MCF 10A (cell line): Measurements from ENCODE around the gene SPINK4. TPM values are rescaled to one million over a fixed set of nuclear protein-coding genes. Genes with fewer than 3 reads are reported as not detected.

Experiments used
- BruUV-seq: library from RNA; stranded (reverse); fragments of 400-500 nt; replicated peaks from 2 replicates; lab custom pipeline; 2021; lab: Mats Ljungman, UMichigan
- CTCF ChIA-PET: fragments of 300-600 bp; sonication (Branson Sonifier 250); formaldehyde crosslinking; extraction: SDS; loops from one replicate; lab custom pipeline; 2021; ENCODE audit warnings: antibody characterized with exemption, inconsistent platforms; lab: Yijun Ruan, JAX
- POLR2A ChIA-PET: fragments of 300-600, 350-650 bp; sonication (Branson Sonifier 250); formaldehyde crosslinking; extraction: SDS; loops from one replicate; lab custom pipeline; 2020; ENCODE audit warnings: antibody characterized with exemption, inconsistent platforms; lab: Yijun Ruan, JAX
- DNase-seq: peaks from one replicate; pipeline ENCODE4 v3.0.0-alpha.2; 2018; ENCODE audit not compliant: unreplicated experiment
- H3K27ac Mint-ChIP-seq: one replicate; pipeline ENCODE4 v1.8.0; 2022; ENCODE audit warnings: mild to moderate bottlenecking, low read depth, mixed read lengths; ENCODE audit not compliant: unreplicated experiment
- H3K27me3 Mint-ChIP-seq: one replicate; pipeline ENCODE4 v1.8.0; 2022; ENCODE audit warnings: mixed read lengths; ENCODE audit not compliant: insufficient read depth, unreplicated experiment
- H3K36me3 Mint-ChIP-seq: one replicate; pipeline ENCODE4 v1.8.0; 2022; ENCODE audit warnings: mild to moderate bottlenecking, moderate library complexity, mixed read lengths; ENCODE audit not compliant: insufficient read depth, unreplicated experiment
- H3K4me1 Mint-ChIP-seq: one replicate; pipeline ENCODE4 v1.8.0; 2022; ENCODE audit warnings: mixed read lengths; ENCODE audit not compliant: insufficient read depth, unreplicated experiment
- H3K4me3 Mint-ChIP-seq: one replicate; pipeline ENCODE4 v1.8.0; 2022; ENCODE audit warnings: mild to moderate bottlenecking, moderate library complexity, mixed read lengths; ENCODE audit not compliant: unreplicated experiment
- H3K9me3 Mint-ChIP-seq: one replicate; pipeline ENCODE4 v1.8.0; 2022; ENCODE audit warnings: mixed read lengths; ENCODE audit not compliant: unreplicated experiment
- CTCF ChIP-seq: fragments of 200-600 bp; IDR thresholded peaks from one replicate; pipeline ENCODE4 v1.8.0; 2022; ENCODE audit warnings: antibody characterized with exemption, mild to moderate bottlenecking; ENCODE audit not compliant: unreplicated experiment
- intact Hi-C: fragments of 100-400 bp; cut with micrococcal nuclease; formaldehyde crosslinking; loops from 2 replicates; pipeline ENCODE4 v1.14.1; 2022
- total RNA-seq: library from RNA; stranded (reverse); gene quantifications from 2 replicates; pipeline ENCODE4 v1.2.3, GENCODE V29; 2022

Gene SPINK4
- total RNA-seq, 1 experiment from 2014 or later = not detected

DNA sequence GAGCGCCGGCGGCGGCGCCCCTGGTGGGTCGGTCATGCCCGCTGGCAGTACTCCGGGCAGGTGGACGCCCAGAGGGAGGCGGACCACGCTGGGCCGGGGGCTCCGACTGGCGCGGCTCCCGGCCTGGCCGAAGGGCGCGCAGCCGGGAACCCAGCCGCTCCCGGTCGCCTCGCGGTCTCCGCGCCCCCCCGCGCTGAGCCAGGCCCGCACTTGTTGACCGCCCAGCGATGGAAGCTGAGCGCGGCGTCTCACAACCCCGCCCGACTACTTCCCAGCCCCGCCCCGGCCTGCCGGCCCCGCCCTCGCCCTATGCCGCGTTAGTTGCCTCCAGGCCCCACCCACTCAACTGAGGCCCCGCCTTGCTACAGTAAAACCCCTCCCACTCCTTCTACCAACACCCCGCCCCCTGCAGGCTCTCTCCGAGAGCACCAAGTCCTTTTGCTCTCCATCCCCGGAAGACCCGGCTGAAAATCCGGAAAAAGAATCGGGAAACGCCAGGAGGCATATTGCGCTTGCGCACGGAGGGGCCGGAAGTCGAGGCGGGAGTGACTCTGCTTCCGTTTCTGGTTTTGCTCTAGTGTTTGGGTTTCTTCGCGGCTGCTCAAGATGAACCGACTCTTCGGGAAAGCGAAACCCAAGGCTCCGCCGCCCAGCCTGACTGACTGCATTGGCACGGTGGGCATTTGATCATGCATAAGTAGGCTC is 24.7 kb downstream of the SPINK4 start, which contains the start of the genes BAG1 and CHMP5:
TSS of gene BAG1 (minus strand) at position 236 of the 705 bp plus-strand sequence.
TSS of gene CHMP5 (plus strand) at position 577 of the 705 bp plus-strand sequence. CDS start at position 607, 30 bp downstream.
- peaks cover 63% of the 10 kb centered on the region for H3K36me3 Mint-ChIP-seq
- H3K27ac Mint-ChIP-seq = peak within 1 kb of the TSS; percentile 95
- POLR2A ChIA-PET = interaction anchor here (0.6 to 7.9 kb wide), 26 partner anchors 12 to 249 kb away, joined by 3 to 387 read pairs (median 6); partner anchors contain the start of genes B4GALT1, DNAJA1, NFX1 and NOL6
- DNase-seq = peak; percentile 99
- intact Hi-C loops = loop anchor here (1.0 to 2.0 kb wide), 6 partner anchors 26 to 188 kb away; partner anchors contain the start of genes NFX1 and SMU1
- no peak for TF ChIP-seq CTCF
- H3K9me3 Mint-ChIP-seq = no peaks in the 10 kb centered on the region
- no peaks in the 10 kb centered on the region for H3K27me3 Mint-ChIP-seq
- H3K4me3 Mint-ChIP-seq = peak within 1 kb of the TSS; percentile 99
- BruUV-seq = no TSS peak
- peaks cover 33% of the 10 kb centered on the region for H3K4me1 Mint-ChIP-seq
- CTCF ChIA-PET = interaction anchor here (0.8 to 4.8 kb wide), 6 partner anchors 12 to 103 kb away, joined by 3 to 30 read pairs (median 4); no protein-coding TSS in a partner anchor

GRCh38 chr9:33265211-33265865 is 25.4 kb downstream of the SPINK4 start:
- H3K4me1 Mint-ChIP-seq = peaks cover 28% of the 10 kb centered on the region
- intact Hi-C loops = loop anchor here (2.0 kb wide), 2 partner anchors 25 to 55 kb away; partner anchors contain the start of gene NFX1
- H3K36me3 Mint-ChIP-seq = peaks cover 63% of the 10 kb centered on the region
- H3K27me3 Mint-ChIP-seq = no peaks in the 10 kb centered on the region
- no peaks in the 10 kb centered on the region for H3K9me3 Mint-ChIP-seq
- TSS peak; percentile 39 for BruUV-seq
- H3K4me3 Mint-ChIP-seq = peak overlapping the region; percentile 99
- DNase-seq = no peak
- H3K27ac Mint-ChIP-seq = peak overlapping the region; percentile 95
- CTCF ChIA-PET = interaction anchor here (0.6 to 4.8 kb wide), 7 partner anchors 11 to 137 kb away, joined by 3 to 30 read pairs (median 3); no protein-coding TSS in a partner anchor
- no peak for TF ChIP-seq CTCF
- POLR2A ChIA-PET = interaction anchor here (0.7 to 7.9 kb wide), 14 partner anchors 12 to 240 kb away, joined by 3 to 387 read pairs (median 6); partner anchors contain the start of genes B4GALT1, DNAJA1, NFX1 and NOL6

DNA sequence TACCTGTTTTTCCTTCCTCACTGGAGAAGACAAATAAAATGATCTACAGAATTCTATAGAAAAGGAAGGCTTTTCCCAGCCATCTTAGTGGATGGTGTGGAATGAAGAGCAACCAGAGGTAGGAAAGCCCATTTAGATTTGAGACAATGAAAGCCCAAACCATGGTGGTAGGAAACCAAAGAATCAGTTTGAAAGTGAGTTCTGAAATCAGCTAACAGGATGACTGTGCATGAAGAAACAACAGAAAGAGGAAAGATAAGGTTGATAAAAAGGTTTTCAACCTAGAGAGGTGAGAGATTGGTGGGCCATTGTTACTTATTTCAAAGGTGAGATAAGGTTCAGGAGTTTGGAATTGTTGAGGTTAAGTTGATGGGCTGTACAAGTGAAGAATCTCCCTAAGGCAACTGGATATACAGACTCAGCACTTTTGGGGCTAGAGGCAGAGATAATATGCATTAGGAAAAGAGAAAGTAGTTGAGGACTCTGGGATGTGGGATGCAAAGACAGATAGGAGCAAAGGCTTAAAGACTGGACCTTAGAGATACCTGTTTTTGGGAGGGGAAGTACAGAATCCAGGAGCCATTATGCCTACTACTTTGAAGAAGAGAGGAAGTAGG is 27.3 kb downstream of the SPINK4 start:
- H3K9me3 Mint-ChIP-seq = no peaks in the 10 kb centered on the region
- POLR2A ChIA-PET = interaction anchor here (0.6 to 7.9 kb wide), 2 partner anchors 34 to 191 kb away, joined by 4 to 387 read pairs; partner anchors contain the start of gene SMU1
- no peak for DNase-seq
- no peak overlapping the region for H3K4me3 Mint-ChIP-seq
- no peak overlapping the region for H3K27ac Mint-ChIP-seq
- TF ChIP-seq CTCF = no peak
- peaks cover 25% of the 10 kb centered on the region for H3K4me1 Mint-ChIP-seq
- no TSS peak for BruUV-seq
- H3K36me3 Mint-ChIP-seq = peaks cover 63% of the 10 kb centered on the region
- intact Hi-C loops = no loop called here
- H3K27me3 Mint-ChIP-seq = no peaks in the 10 kb centered on the region
- CTCF ChIA-PET = no interaction called here
